HepG2 (cell line): ENCODE results near the gene GRIN2C. TPM values are rescaled to one million over a fixed set of nuclear protein-coding genes. Genes with fewer than 3 reads are reported as not detected.
A peak's percentile ranks its signal among the peaks of the same experiment; 100 is the strongest.

ENCODE experiments used
- GABPA ChIP-seq, 2 experiments: IDR thresholded peaks; 2 replicates each; pipeline ENCODE4 v1.6.1; 2011 to 2016; ENCODE audit warnings: low read depth in 2 of 2, low read length in 1 of 2, missing biosample characterization in 1 of 2, missing genetic modification characterization in 1 of 2
- MED8 ChIP-seq: sonication (generic); formaldehyde crosslinking; IDR thresholded peaks from 2 replicates; pipeline ENCODE4 v1.8.1; 2023; ENCODE audit warnings: mild to moderate bottlenecking, missing genetic modification reagents; ENCODE audit not compliant: insufficient replicate concordance
- MNT ChIP-seq: fragments of 450-650 bp; IDR thresholded peaks from 2 replicates; pipeline ENCODE4 v1.6.1; 2016
- PAF1 ChIP-seq: IDR thresholded peaks from 2 replicates; pipeline ENCODE4 v1.6.1; 2016; ENCODE audit warnings: missing genetic modification reagents, missing compliant biosample characterization
- PHB2 ChIP-seq: fragments of 450-650 bp; IDR thresholded peaks from 2 replicates; pipeline ENCODE4 v1.6.1; 2018; ENCODE audit not compliant: partially characterized antibody
- TMF1 ChIP-seq: sonication (generic); formaldehyde crosslinking; IDR thresholded peaks from 2 replicates; pipeline ENCODE4 v1.8.1; 2022; ENCODE audit warnings: low read depth, missing genetic modification reagents
- ZNF274 ChIP-seq: sonication (generic); formaldehyde crosslinking; IDR thresholded peaks from 2 replicates; pipeline ENCODE4 v1.5.1; 2020; ENCODE audit warnings: mild to moderate bottlenecking, missing genetic modification reagents
- ZNF317 ChIP-seq: sonication (generic); formaldehyde crosslinking; IDR thresholded peaks from 2 replicates; pipeline ENCODE4 v1.5.0; 2020; ENCODE audit warnings: mild to moderate bottlenecking, missing genetic modification reagents
- ZNF687 ChIP-seq: sonication (generic); formaldehyde crosslinking; IDR thresholded peaks from 2 replicates; pipeline ENCODE4 v1.5.1; 2020; ENCODE audit warnings: mild to moderate bottlenecking, missing genetic modification reagents, moderate library complexity
- polyA plus RNA-seq, 8 experiments: library from polyadenylated mRNA; depleted of rRNA in 3 of 8; stranded (reverse) in 7 of 8; unstranded in 1 of 8; fragments of >200 nt; fragmentation: Illumina TruSeq in 4 of 8; extraction: Trizol in 4 of 8; gene quantifications; 2 replicates each; pipeline versions ENCODE4 v1.2.1 to v1.2.3, GENCODE V29; 2011 to 2016; ENCODE audit warnings: low read depth in 4 of 8, missing spikeins in 1 of 8, mixed read lengths in 1 of 8; ENCODE audit not compliant: insufficient read depth in 1 of 8
- total RNA-seq, 5 experiments: library from RNA; depleted of rRNA; stranded (reverse); fragments of >200 nt; fragmentation: Illumina TruSeq; extraction: Trizol; gene quantifications; 2 replicates each; pipeline ENCODE4 v1.2.3, GENCODE V29; 2016; ENCODE audit warnings: low read depth in 1 of 5

Gene GRIN2C
- total and polyA plus RNA-seq, 2 of the 13 experiments (the other 11 are each of a cell fraction or from before 2014, with no cell fraction given) = 0.03 to 0.11 TPM

- TF ChIP-seq MNT (no peak), PHB2 (no peak), MED8 (CRISPR knock-in tag) (peak; percentile 27), ZNF687 (CRISPR knock-in tag) (peak; percentile 65), ZNF317 (CRISPR knock-in tag) (peak; percentile 59; the same call in 1 of the 2 replicates), ZNF274 (0 out of 2 replicates have a peak, but pooled peaks have one; percentile 41), TMF1 (CRISPR knock-in tag) (0 out of 2 replicates have a peak, but pooled peaks have one; percentile 55), GABPA (IDR thresholded peaks at IDR 0.05; ENCODE audit: low read depth, low read length) (no peak), GABPA (CRISPR knock-in tag; IDR thresholded peaks at IDR 0.05; ENCODE audit: low read depth) (no peak), PAF1 (CRISPR knock-in tag) (no peak)
These were observed 33.6 kb upstream of the GRIN2C start, which contains the start of gene FADS6 (continued) for GRCh38 chr17:74892974-74893911.
